ENCODE data around the gene ZFHX3. TPM values are rescaled to one million over a fixed set of nuclear protein-coding genes. Genes with fewer than 3 reads are reported as not detected.

Gene ZFHX3
- total RNA-seq, 2 donors from 2014 or later: 11.9 to 12.6 TPM

- intact Hi-C loops (cut with DNase I): no loop called here
- ATAC-seq: no peak
- DNase-seq: no peak
Observed at GRCh38 chr16:72951916-72952315, 96.0 kb downstream of the ZFHX3 start.

GRCh38 chr16:72950669-72951068, 97.3 kb downstream of the ZFHX3 start:
- DNase-seq (no peak), ATAC-seq (no peak)

GRCh38 chr16:72948238-72948829, 99.6 kb downstream of the ZFHX3 start:
- ATAC-seq (no peak), DNase-seq (no peak)
- intact Hi-C loops (cut with DNase I): loop anchor here in 1 of 2 donors (5.0 kb wide), 1 partner anchor 101 kb away; no protein-coding TSS in a partner anchor

More at GRCh38 chr16:72950669-72951068, 97.3 kb downstream of the ZFHX3 start:
- intact Hi-C loops (cut with DNase I): no loop called here

GRCh38 chr16:72947379-72948237, 100.3 kb downstream of the ZFHX3 start:
- DNase-seq (peak; percentile 57), ATAC-seq (peak; percentile 17 to 36)
- intact Hi-C loops (cut with DNase I): loop anchor here in 1 of 2 donors (2.0 to 5.0 kb wide), 2 partner anchors 100 to 101 kb away; partner anchors contain the start of gene ZFHX3

GRCh38 chr16:72946474-72947194, 101.3 kb downstream of the ZFHX3 start:
- intact Hi-C loops (cut with DNase I): loop anchor here in 1 of 2 donors (2.0 to 5.0 kb wide), 2 partner anchors 99 to 102 kb away; partner anchors contain the start of gene ZFHX3
- DNase-seq (peak; percentile 79), ATAC-seq (peak; percentile 85 to 93)

- intact Hi-C loops (cut with DNase I): loop anchor here in 1 of 2 donors (2.0 to 5.0 kb wide), 2 partner anchors 99 to 103 kb away; partner anchors contain the start of gene ZFHX3
- DNase-seq (no peak), ATAC-seq (peak in 1 of 2 donors; percentile 10)
Observed at GRCh38 chr16:72946063-72946462, 101.9 kb downstream of the ZFHX3 start.

GRCh38 chr16:72945611-72946010, 102.3 kb downstream of the ZFHX3 start:
- ATAC-seq (no peak), DNase-seq (no peak)
- intact Hi-C loops (cut with DNase I): loop anchor here in 1 of 2 donors (2.0 to 5.0 kb wide), 2 partner anchors 98 to 103 kb away; partner anchors contain the start of gene ZFHX3

GRCh38 chr16:72944757-72945485, 103.0 kb downstream of the ZFHX3 start:
- DNase-seq: no peak
- no peak for ATAC-seq
- intact Hi-C loops (cut with DNase I): loop anchor here in 1 of 2 donors (5.0 kb wide), 1 partner anchor 98 kb away; no protein-coding TSS in a partner anchor

- intact Hi-C loops (cut with DNase I): no loop called here
- DNase-seq: no peak
- ATAC-seq: no peak
Observed at GRCh38 chr16:72942021-72942420, 105.9 kb downstream of the ZFHX3 start.

- ATAC-seq: no peak
- DNase-seq: no peak
- intact Hi-C loops (cut with DNase I): no loop called here
Observed at GRCh38 chr16:72940886-72941285, 107.0 kb downstream of the ZFHX3 start.

GRCh38 chr16:72939247-72939646, 108.7 kb downstream of the ZFHX3 start:
- DNase-seq (peak; percentile 59), ATAC-seq (peak; percentile 64 to 70)
- intact Hi-C loops (cut with DNase I): loop anchor here in 1 of 2 donors (5.0 kb wide), 1 partner anchor 118 kb away; no protein-coding TSS in a partner anchor

GRCh38 chr16:72938795-72939164, 109.1 kb downstream of the ZFHX3 start:
- peak; percentile 94 to 96 for ATAC-seq
- intact Hi-C loops (cut with DNase I): loop anchor here in 1 of 2 donors (5.0 kb wide), 1 partner anchor 119 kb away; no protein-coding TSS in a partner anchor
- peak; percentile 88 for DNase-seq

- peak in 1 of 2 donors; percentile 12 for ATAC-seq
- intact Hi-C loops (cut with DNase I): loop anchor here in 1 of 2 donors (5.0 kb wide), 1 partner anchor 119 kb away; no protein-coding TSS in a partner anchor
- no peak for DNase-seq
Observed at GRCh38 chr16:72937916-72938794, 109.8 kb downstream of the ZFHX3 start.

- DNase-seq (no peak), ATAC-seq (no peak)
- intact Hi-C loops (cut with DNase I): loop anchor here in 1 of 2 donors (5.0 kb wide), 1 partner anchor 120 kb away; no protein-coding TSS in a partner anchor
Observed at GRCh38 chr16:72937360-72937759, 110.6 kb downstream of the ZFHX3 start.

- ATAC-seq (no peak), DNase-seq (no peak)
- intact Hi-C loops (cut with DNase I): loop anchor here in 1 of 2 donors (5.0 kb wide), 1 partner anchor 121 kb away; no protein-coding TSS in a partner anchor
Observed at GRCh38 chr16:72936408-72936807, 111.5 kb downstream of the ZFHX3 start.

GRCh38 chr16:72935896-72936295, 112.0 kb downstream of the ZFHX3 start:
- intact Hi-C loops (cut with DNase I): loop anchor here in 1 of 2 donors (5.0 kb wide), 1 partner anchor 121 kb away; no protein-coding TSS in a partner anchor
- DNase-seq: no peak
- ATAC-seq: no peak
